ENCODE data around the gene NDRG3.

Gene NDRG3

GRCh38 chr20:36745927-36746659, at the start of gene NDRG3:
TSS of gene NDRG3 (minus strand) at chr20:36746090. CDS start at chr20:36721735, 24,355 bp downstream.
- peak; percentile 91 for DNase-seq (ENCODE audit: low spot score)

GRCh38 chr20:36794116-36794474, 48.2 kb upstream of the NDRG3 start:
- no peak for DNase-seq (ENCODE audit: low spot score)

DNA sequence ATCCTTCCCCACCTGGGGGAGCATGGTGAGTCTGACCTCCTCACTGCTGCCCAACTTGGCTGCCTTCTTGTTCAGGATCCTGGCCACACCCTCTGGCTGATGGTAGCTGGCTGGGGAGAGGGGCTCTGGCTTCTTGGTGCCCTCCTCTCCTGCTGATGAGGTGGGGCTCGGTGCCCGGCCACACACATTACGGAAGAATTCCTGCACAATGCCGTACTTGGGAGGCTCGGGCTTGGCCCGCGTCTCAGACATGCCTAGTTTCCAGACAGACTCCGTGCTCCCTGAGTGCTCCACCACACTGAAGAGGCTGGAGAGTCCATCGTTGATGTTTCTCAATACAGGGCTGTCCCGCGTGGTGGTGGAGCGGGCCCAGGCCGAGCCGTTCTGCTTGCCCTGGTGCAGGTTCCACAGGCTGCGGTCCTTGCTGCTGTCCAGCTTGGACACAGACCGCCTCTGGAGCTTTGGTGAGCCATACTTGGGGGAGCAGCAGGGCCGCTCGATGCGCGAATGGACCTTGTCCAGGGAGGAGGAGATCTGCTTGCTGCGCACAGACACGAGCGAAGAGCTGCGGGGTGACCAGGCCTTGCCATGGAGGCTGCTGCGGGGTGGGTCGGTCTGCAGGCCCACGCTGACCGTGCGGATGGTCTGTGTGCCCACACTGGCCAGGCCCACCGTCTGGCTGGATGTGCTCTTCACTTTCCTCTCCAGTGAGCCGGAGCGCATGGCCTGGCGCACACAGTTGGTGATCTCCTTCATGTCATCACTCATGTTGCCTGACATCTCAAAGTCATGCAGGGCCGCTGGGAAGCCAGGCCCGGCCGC, 47.6 kb upstream of the NDRG3 start:
- no peak for DNase-seq (ENCODE audit: low spot score)

GRCh38 chr20:36792422-36792821, 46.5 kb upstream of the NDRG3 start:
- no peak for DNase-seq (ENCODE audit: low spot score)

DNA sequence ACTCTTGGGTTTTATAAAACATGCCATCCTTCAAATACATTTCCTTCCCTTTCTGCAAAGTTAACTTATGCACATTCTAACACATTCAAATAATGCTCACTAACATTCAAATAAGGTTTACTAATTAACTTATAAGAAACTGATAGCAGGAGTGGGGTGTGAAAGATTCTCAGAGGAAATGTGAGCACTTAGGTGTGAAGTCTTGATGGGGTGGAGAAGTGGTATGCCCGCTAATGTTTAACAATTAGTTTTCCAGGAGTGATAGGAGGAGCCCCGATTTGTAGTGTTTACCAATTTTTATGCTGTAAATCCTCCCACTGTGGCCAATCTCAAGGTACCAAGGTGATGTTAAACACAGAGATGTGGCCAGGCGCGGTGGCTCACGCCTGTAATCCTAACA, 46.0 kb upstream of the NDRG3 start:
- DNase-seq (ENCODE audit: low spot score) = no peak

- no peak for DNase-seq (ENCODE audit: low spot score)
These were observed 40.8 kb upstream of the NDRG3 start for GRCh38 chr20:36786663-36787062.

- no peak for DNase-seq (ENCODE audit: low spot score)
These were observed 40.4 kb upstream of the NDRG3 start for GRCh38 chr20:36786246-36786645.

DNA sequence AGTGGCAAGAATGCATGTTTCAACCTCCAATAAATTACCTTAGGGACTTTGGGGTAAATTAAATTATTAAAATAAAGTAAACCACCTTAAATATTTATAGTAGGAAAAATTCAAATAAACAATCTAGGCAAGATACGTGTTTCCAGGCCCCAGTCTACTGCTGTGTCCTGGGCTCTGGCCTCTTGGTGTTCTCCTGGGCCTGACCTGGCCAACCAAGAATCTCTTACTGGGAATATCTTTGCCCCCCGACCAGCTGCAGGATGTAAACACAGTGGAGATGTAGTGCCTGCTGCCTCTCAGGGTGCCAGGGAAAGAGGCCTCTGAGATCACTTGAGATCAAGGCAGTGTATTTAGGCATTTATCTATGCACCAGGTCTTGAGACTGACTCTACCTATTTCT, 39.4 kb upstream of the NDRG3 start:
- no peak for DNase-seq (ENCODE audit: low spot score)

DNA sequence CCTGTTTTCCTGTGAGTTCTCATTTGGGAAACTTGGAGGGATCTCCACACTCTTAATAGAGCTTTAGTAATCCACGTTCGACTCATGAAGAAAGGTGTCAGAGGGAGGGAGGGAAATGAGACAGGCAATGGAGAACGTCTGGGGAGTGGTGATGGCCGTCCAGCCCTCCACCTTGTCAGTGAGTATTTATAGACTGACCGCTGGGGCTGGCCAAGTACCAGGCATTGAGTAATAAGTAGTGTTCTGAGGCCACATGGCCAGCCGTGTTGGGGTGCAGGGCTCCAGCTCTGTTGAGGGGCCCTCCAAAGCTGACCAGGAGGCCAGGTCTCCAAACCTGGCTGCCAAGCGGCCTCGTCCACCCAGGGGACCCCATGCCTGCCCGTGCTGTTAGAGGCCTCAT, 39.0 kb upstream of the NDRG3 start:
- DNase-seq (ENCODE audit: low spot score) = no peak

DNA sequence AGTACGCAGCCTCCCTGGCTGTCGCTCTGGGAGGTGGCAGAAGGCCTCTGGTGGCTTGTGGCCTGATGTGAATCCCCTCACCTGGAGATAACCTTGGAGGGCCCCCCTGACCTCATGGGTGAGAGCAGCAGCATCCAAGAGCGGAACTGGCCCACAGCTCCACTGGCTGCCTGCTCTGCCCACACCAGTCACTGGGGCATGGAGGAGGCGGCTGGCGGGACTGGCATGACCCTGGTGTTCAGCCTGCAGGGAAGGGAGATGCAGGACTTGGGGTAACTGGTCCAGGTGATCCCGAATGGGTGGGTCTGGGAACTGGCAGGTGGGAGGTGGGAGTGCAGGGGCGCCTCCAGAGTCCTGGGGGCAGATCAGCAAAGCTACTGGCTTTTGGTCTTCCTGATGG, 38.2 kb upstream of the NDRG3 start:
- DNase-seq (ENCODE audit: low spot score) = no peak

- DNase-seq (ENCODE audit: low spot score) = no peak
These were observed 33.8 kb upstream of the NDRG3 start for GRCh38 chr20:36779656-36780025.

GRCh38 chr20:36778831-36779655, 33.2 kb upstream of the NDRG3 start:
- no peak for DNase-seq (ENCODE audit: low spot score)

- no peak for DNase-seq (ENCODE audit: low spot score)
These were observed 31.7 kb upstream of the NDRG3 start for GRCh38 chr20:36777576-36777975.

DNA sequence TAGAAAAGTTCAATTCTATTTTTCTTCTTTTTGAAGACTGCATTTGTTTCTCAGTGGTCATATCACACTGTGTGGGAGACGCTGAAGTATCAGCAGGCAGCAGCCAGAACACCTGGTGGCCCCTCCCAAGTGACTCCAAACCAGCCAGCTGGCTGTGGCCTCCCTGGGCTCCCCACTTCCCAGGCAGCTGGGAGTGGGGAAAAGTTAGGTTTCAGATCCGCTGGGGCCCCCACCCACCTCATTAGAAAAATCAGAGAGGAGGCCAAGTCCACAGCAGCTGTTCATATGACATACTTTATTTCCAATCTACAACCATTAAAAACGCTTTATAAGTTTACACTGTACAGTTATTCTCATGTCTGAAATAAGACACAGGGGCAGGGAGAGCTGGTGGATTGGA, 31.3 kb upstream of the NDRG3 start:
- no peak for DNase-seq (ENCODE audit: low spot score)

DNA sequence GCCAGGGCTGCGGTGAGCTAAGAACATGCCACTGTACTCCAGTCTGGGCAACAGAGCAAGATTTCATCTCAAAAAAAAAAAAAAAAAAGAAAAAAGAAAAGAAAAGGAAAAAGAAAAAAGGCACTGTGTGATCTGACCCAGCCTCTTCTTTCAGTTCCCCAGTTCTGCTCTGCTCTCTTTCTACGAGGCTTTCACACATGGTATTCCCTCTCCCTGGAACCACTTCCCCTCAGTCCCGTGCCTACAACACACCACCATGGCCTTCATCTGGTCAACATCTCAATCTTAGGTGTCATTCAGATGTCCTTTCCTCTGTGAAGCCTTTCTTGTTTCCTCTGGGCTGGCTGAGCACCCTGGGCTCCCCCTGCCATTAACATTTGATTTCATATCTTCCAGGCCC, 29.9 kb upstream of the NDRG3 start:
- DNase-seq (ENCODE audit: low spot score) = no peak

GRCh38 chr20:36775196-36775595, 29.3 kb upstream of the NDRG3 start:
- no peak for DNase-seq (ENCODE audit: low spot score)

DNA sequence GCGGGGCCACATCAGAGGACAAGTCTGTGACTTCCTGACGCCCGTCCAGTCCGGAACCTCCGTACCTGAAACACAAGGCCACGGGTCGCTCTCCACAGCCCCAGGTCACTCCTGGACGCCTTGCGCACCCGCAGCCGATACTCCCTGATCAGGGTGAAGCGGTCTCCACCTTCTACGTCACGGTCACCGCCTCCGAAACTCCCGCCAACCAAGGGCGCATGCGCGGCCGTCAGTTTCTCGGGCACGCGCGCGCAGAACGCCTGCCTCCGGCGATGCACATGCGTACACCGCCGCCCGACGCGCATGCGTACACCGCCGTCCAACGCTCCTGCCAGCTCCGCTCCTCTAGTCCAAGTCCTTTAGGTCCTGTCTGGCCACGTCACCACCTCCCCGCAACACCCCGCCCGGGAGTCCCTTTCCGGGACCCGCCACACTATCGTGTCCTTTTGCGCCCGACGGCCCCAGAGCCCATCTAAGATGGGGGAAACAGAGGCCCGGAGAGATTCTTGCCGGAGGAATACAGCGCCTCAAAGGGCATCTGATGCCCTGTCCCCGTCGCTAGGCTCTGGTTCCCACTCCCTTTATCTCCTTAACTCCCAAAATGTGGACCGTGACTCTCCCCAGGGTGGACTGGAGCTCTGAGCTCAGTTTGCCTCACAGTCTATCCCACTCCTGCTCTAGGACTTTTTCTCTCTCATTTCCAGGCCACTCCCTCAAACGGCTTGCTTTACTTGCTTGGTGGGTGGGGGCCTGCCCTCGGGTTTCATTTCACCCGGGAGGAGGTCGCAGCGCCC, 27.9 kb upstream of the NDRG3 start, which contains the start of gene DSN1:
Gene DSN1, minus strand, starts transcription at position 167 of the 794 bp plus-strand sequence. CDS start 2,305 bp downstream, outside the sequence.
- DNase-seq (ENCODE audit: low spot score) = peak; percentile 100

GRCh38 chr20:36773107-36773596, 27.3 kb upstream of the NDRG3 start:
- no peak for DNase-seq (ENCODE audit: low spot score)

GRCh38 chr20:36770680-36771079, 24.8 kb upstream of the NDRG3 start:
- no peak for DNase-seq (ENCODE audit: low spot score)

- DNase-seq (ENCODE audit: low spot score) = no peak
These were observed 23.0 kb upstream of the NDRG3 start for GRCh38 chr20:36768768-36769430.

- DNase-seq (ENCODE audit: low spot score) = no peak
These were observed 15.2 kb upstream of the NDRG3 start for GRCh38 chr20:36761125-36761524.
